Brain microvascular endothelial cell (primary cell): Measurements from ENCODE around the gene OBP2A.

Experiments used
- DNase-seq: peaks from one replicate; pipeline ENCODE4 v3.0.0-alpha.2; 2020
- H3K27ac ChIP-seq: fragments of 250-450 bp; sonication (Bioruptor Pico); 2 replicates; pipeline ENCODE4 v1.5.1; 2020; ENCODE audit warnings: mild to moderate bottlenecking, moderate library complexity
- H3K27me3 ChIP-seq: fragments of 250-450 bp; sonication (Bioruptor Pico); replicated peaks from 2 replicates; pipeline ENCODE4 v1.5.1; 2020; ENCODE audit warnings: mild to moderate bottlenecking
- H3K36me3 ChIP-seq: fragments of 250-450 bp; sonication (Bioruptor Pico); replicated peaks from 2 replicates; pipeline ENCODE4 v1.5.1; 2020; ENCODE audit warnings: mild to moderate bottlenecking
- H3K4me3 ChIP-seq: 2 replicates; pipeline ENCODE4 v1.5.1; 2011; ENCODE audit warnings: low read depth, mild to moderate bottlenecking, control low read depth, low read length, moderate library complexity
- in situ Hi-C: cut with HindIII; loops from 2 replicates; pipeline ENCODE4 v1.10.0; 2017; ENCODE audit warnings: low sequenced_read_pairs, low pct_ligation_motif_present
- TF ChIP-seq, protein P1 (sequence below): IDR thresholded peaks from 2 replicates; pipeline ENCODE4 v1.5.1; 2011; ENCODE audit warnings: low read depth, mild to moderate bottlenecking, moderate library complexity, low read length, control low read depth, inconsistent platforms; ENCODE audit errors: missing control alignments

The OBP2A gene

DNA sequence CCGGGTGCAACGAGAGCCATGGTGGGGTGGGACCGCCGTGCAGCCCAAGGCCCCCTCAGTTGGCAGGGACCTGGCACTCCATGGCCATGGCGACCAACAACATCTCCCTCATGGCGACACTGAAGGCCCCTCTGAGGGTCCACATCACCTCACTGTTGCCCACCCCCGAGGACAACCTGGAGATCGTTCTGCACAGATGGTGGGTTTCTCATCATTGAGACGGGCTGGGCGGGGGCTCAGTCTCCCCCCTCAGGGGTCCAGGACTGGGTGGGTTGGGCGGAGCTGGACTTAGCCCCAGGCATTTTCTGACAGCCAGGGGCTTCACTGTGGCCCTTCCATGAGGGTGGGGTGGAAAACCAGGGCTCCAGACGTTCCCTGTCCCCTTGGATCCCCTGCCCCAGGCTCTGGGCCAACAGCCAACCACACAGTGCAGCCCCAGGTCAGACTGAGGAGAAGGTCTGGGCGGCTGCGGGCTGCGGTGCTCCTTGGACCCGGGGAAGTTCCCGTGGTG is 16.4 kb downstream of the OBP2A start:
- H3K27me3 ChIP-seq, result no peaks in the 10 kb centered on the region
- TF ChIP-seq, protein P1, sequence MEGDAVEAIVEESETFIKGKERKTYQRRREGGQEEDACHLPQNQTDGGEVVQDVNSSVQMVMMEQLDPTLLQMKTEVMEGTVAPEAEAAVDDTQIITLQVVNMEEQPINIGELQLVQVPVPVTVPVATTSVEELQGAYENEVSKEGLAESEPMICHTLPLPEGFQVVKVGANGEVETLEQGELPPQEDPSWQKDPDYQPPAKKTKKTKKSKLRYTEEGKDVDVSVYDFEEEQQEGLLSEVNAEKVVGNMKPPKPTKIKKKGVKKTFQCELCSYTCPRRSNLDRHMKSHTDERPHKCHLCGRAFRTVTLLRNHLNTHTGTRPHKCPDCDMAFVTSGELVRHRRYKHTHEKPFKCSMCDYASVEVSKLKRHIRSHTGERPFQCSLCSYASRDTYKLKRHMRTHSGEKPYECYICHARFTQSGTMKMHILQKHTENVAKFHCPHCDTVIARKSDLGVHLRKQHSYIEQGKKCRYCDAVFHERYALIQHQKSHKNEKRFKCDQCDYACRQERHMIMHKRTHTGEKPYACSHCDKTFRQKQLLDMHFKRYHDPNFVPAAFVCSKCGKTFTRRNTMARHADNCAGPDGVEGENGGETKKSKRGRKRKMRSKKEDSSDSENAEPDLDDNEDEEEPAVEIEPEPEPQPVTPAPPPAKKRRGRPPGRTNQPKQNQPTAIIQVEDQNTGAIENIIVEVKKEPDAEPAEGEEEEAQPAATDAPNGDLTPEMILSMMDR, result no peak
- no peak for DNase-seq
- H3K36me3 ChIP-seq, result no peaks in the 10 kb centered on the region
- H3K4me3 ChIP-seq, result no peak overlapping the region
- in situ Hi-C loops, result no loop called here
- no peak overlapping the region for H3K27ac ChIP-seq

DNA sequence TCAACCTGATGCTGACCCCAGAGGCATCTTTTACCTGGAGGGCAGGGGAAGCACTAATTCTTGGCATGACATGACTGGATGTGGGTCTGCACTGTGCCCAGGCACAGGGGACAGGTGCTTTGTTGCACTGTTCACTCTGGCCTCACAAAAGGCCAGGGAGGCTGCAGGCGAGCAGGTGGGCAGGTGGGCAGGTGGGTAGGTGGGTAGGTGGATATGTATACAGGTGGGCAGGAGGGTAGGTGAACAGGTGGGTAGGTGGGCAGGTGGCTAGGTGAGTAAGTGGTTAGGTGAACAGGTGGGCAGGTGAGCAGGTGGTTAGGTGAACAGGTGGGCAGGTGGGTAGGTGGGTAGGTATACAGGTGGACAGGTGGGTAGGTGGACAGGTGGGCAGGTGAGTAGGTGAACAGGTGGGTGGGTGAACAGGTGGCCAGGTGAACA is 17.1 kb downstream of the OBP2A start:
- no peak for DNase-seq
- H3K27ac ChIP-seq, result no peak overlapping the region
- TF ChIP-seq, protein P1, result no peak
- H3K36me3 ChIP-seq, result no peaks in the 10 kb centered on the region
- in situ Hi-C loops, result no loop called here
- no peaks in the 10 kb centered on the region for H3K27me3 ChIP-seq
- H3K4me3 ChIP-seq, result no peak overlapping the region

DNA sequence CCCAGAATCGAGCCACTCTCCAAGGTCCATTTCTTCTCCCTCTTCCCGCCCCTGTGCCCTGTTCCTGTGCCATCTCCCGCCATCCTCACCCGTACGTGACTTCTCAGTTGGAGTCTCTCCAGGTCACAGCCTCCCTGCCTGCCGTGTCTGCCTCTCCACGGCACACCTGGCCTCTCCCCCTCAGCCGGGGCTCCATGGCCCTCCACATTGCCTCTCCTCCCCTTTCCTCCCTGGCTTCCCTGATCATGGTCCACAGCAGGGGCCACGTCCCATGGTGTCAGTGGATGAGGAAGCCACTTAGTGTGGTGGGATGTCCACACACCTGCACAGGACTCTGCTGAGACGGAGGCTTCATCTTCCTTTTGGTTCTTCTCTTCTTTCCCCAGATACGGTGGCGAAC is 17.9 kb downstream of the OBP2A start:
- Histone ChIP-seq H3K27me3 (no peaks in the 10 kb centered on the region), H3K27ac (no peak overlapping the region), H3K36me3 (no peaks in the 10 kb centered on the region), H3K4me3 (no peak overlapping the region)
- DNase-seq, result no peak
- TF ChIP-seq, protein P1, result no peak
- in situ Hi-C loops, result no loop called here

DNA sequence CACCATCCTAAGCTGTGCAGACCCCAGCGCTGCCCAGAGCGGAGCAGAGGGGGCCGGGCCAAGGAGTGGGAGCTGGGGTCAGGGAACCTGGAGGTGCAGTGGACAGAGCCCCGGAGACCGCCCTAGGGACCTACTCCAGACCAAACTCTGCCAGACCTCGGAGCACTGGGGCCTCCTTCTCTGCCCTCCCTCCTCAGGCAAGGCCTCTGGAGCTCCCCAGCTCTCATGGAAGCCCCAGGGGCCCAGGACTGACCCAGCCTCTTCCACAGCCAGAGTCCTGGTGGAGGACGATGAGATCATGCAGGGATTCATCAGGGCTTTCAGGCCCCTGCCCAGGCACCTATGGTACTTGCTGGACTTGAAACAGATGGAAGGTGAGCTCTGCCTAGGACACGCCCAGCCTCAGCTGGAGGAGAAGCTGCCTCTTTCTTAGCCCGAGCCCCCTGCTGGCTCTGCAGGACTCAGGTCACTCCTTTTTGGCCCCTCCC is 19.3 kb downstream of the OBP2A start:
- Histone ChIP-seq H3K27me3 (no peaks in the 10 kb centered on the region), H3K27ac (no peak overlapping the region), H3K36me3 (no peaks in the 10 kb centered on the region), H3K4me3 (no peak overlapping the region)
- TF ChIP-seq, protein P1, result no peak
- in situ Hi-C loops, result no loop called here
- no peak for DNase-seq

DNA sequence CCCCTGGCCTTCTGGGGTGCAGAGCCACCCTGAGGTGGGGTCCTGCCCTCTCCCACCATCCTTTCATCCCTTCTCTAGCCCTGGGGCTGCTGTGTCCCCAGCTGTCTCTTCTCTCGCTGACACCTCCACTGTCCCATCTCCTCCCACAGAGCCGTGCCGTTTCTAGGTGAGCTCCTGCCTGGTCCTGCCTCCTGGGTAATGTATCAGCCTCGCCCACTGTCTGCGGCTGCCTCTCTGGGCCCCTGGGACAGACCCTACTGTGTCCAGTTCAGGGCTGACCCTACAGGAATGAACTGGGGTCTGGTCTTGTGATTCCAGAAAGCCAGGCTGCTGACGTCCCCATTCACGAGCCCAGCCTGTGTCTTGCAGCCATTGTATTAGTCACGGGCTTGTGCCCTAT is 19.7 kb downstream of the OBP2A start:
- Histone ChIP-seq H3K36me3 (no peaks in the 10 kb centered on the region), H3K27ac (no peak overlapping the region), H3K27me3 (no peaks in the 10 kb centered on the region), H3K4me3 (no peak overlapping the region)
- DNase-seq, result no peak
- TF ChIP-seq, protein P1, result no peak
- in situ Hi-C loops, result no loop called here

DNA sequence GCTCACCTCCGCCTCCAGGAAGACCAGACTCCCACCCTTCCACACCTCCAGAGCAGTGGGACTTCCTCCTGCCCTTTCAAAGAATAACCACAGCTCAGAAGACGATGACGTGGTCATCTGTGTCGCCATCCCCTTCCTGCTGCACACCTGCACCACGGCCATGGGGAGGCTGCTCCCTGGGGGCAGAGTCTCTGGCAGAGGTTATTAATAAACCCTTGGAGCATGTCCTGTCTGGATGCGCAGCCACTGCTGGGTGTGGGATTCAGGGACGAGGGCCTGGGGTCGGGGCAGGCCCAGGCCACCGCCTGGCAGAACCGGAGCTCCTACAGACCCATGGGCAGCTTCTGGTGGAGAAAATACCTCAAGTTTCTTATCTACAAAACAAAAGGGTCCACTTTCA is 20.6 kb downstream of the OBP2A start:
- Histone ChIP-seq H3K4me3 (no peak overlapping the region), H3K27me3 (no peaks in the 10 kb centered on the region), H3K36me3 (no peaks in the 10 kb centered on the region), H3K27ac (no peak overlapping the region)
- TF ChIP-seq, protein P1, result no peak
- in situ Hi-C loops, result no loop called here
- no peak for DNase-seq
